Neural cell (in vitro differentiated cells): ENCODE measurements around the gene COL16A1. TPM values are rescaled to one million over a fixed set of nuclear protein-coding genes. Genes with fewer than 3 reads are reported as not detected.

Experiments
- H2AFZ ChIP-seq: fragments of 200-600, 300-800 bp; sonication (generic), shearing (Covaris generic); 2 replicates; pipeline ENCODE4 v1.6.0; 2014; ENCODE audit warnings: low read depth, mild to moderate bottlenecking, antibody characterized with exemption, low read length, moderate library complexity
- H3F3A ChIP-seq: fragments of 200-600 bp; shearing (Covaris generic); 2 replicates; pipeline ENCODE4 v1.6.1; 2016; ENCODE audit warnings: mild to moderate bottlenecking, moderate library complexity, mixed read lengths, antibody characterized with exemption, low read length; ENCODE audit not compliant: insufficient read depth, poor library complexity, severe bottlenecking
- H3K27ac ChIP-seq: fragments of 200-600, 300-800 bp; sonication (generic), shearing (Covaris generic); 2 replicates; pipeline ENCODE4 v1.5.1; 2014; ENCODE audit warnings: mild to moderate bottlenecking, low read length, moderate library complexity
- H3K27me3 ChIP-seq: fragments of 300-800, 200-600 bp; sonication (generic), shearing (Covaris generic); 2 replicates; pipeline ENCODE4 v1.6.0; 2014; ENCODE audit warnings: mild to moderate bottlenecking, low read depth, low read length, moderate library complexity; ENCODE audit not compliant: insufficient read depth
- H3K36me3 ChIP-seq: fragments of 300-800, 200-600 bp; sonication (generic), shearing (Covaris generic); 2 replicates; pipeline ENCODE4 v1.5.1; 2014; ENCODE audit warnings: mild to moderate bottlenecking, antibody characterized with exemption, low read length, moderate library complexity; ENCODE audit not compliant: insufficient read depth
- H3K4me2 ChIP-seq: fragments of 300-800, 200-600 bp; sonication (generic), shearing (Covaris generic); 2 replicates; pipeline ENCODE4 v1.6.0; 2014; ENCODE audit warnings: mild to moderate bottlenecking, low read length
- H3K4me3 ChIP-seq: fragments of 300-800, 200-600 bp; sonication (generic), shearing (Covaris generic); 2 replicates; pipeline ENCODE4 v1.5.1; 2014; ENCODE audit warnings: mild to moderate bottlenecking, low read length, moderate library complexity
- H3K79me2 ChIP-seq: fragments of 200-600 bp; shearing (Covaris generic); replicated peaks from 2 replicates; pipeline ENCODE4 v1.6.0; 2014; ENCODE audit warnings: mild to moderate bottlenecking, low read length, moderate library complexity; ENCODE audit not compliant: insufficient read depth
- H3K9ac ChIP-seq: fragments of 300-800, 200-600 bp; sonication (generic), shearing (Covaris generic); 2 replicates; pipeline ENCODE4 v1.6.1; 2016; ENCODE audit warnings: mild to moderate bottlenecking, low read length, mixed read lengths
- H3K9me2 ChIP-seq: fragments of 200-600 bp; shearing (Covaris generic); 2 replicates; pipeline ENCODE4 v1.6.1; 2016; ENCODE audit warnings: mild to moderate bottlenecking, low read length, mixed read lengths; ENCODE audit not compliant: insufficient read depth
- H3K9me3 ChIP-seq: fragments of 200-600, 300-800 bp; sonication (generic), shearing (Covaris generic); 2 replicates; pipeline ENCODE4 v1.6.1; 2016; ENCODE audit warnings: mild to moderate bottlenecking, mixed run types, low read length, moderate library complexity, mixed read lengths
- H4K20me1 ChIP-seq: fragments of 200-600 bp; shearing (Covaris generic); 2 replicates; pipeline ENCODE4 v1.6.1; 2016; ENCODE audit warnings: mild to moderate bottlenecking, mixed run types; ENCODE audit not compliant: insufficient read depth
- EP300 ChIP-seq: fragments of 450-650 bp; conservative IDR thresholded peaks from 2 replicates; pipeline ENCODE4 v1.6.1; 2014; ENCODE audit warnings: antibody characterized with exemption, mild to moderate bottlenecking, moderate library complexity; ENCODE audit not compliant: poor library complexity, severe bottlenecking
- EZH2 ChIP-seq: fragments of 200-600, 300-800 bp; shearing (Covaris generic), sonication (generic); IDR thresholded peaks from 2 replicates; pipeline ENCODE4 v1.6.1; 2014; ENCODE audit warnings: antibody characterized with exemption, low read length, borderline replicate concordance, mild to moderate bottlenecking; ENCODE audit not compliant: insufficient read depth, poor library complexity, severe bottlenecking
- MXI1 ChIP-seq: fragments of 450-650 bp; conservative IDR thresholded peaks from 2 replicates; pipeline ENCODE4 v1.6.1; 2014; ENCODE audit warnings: antibody characterized with exemption, mild to moderate bottlenecking; ENCODE audit not compliant: poor library complexity, severe bottlenecking
- POLR2AphosphoS5 ChIP-seq: IDR thresholded peaks from 2 replicates; pipeline ENCODE4 v1.6.1; 2012
- RAD21 ChIP-seq: fragments of 450-650 bp; conservative IDR thresholded peaks from 2 replicates; pipeline ENCODE4 v1.6.1; 2014; ENCODE audit warnings: antibody characterized with exemption, mild to moderate bottlenecking, moderate library complexity
- SMC3 ChIP-seq: fragments of 450-650 bp; conservative IDR thresholded peaks from 2 replicates; pipeline ENCODE4 v1.6.1; 2014; ENCODE audit warnings: antibody characterized with exemption, mild to moderate bottlenecking, moderate library complexity; ENCODE audit not compliant: poor library complexity
- TAF1 ChIP-seq: IDR thresholded peaks from 2 replicates; pipeline ENCODE4 v1.6.1; 2012; ENCODE audit warnings: low read depth
- polyA plus RNA-seq: library from polyadenylated mRNA; depleted of rRNA; stranded (reverse); fragments of >200 nt; gene quantifications from 2 replicates; pipeline ENCODE4 v1.2.3, GENCODE V29; 2014
- TF ChIP-seq, protein P1 (sequence below): IDR thresholded peaks from 2 replicates; pipeline ENCODE4 v1.6.1; 2012; ENCODE audit warnings: borderline replicate concordance
- TF ChIP-seq, protein P2 (sequence below): fragments of 450-650 bp; IDR thresholded peaks from 2 replicates; pipeline ENCODE4 v1.5.1; 2014; ENCODE audit warnings: antibody characterized with exemption, mild to moderate bottlenecking, moderate library complexity; ENCODE audit not compliant: poor library complexity, severe bottlenecking

The COL16A1 gene
- polyA plus RNA-seq, 1 donor from 2014 or later: 3.4 TPM

DNA sequence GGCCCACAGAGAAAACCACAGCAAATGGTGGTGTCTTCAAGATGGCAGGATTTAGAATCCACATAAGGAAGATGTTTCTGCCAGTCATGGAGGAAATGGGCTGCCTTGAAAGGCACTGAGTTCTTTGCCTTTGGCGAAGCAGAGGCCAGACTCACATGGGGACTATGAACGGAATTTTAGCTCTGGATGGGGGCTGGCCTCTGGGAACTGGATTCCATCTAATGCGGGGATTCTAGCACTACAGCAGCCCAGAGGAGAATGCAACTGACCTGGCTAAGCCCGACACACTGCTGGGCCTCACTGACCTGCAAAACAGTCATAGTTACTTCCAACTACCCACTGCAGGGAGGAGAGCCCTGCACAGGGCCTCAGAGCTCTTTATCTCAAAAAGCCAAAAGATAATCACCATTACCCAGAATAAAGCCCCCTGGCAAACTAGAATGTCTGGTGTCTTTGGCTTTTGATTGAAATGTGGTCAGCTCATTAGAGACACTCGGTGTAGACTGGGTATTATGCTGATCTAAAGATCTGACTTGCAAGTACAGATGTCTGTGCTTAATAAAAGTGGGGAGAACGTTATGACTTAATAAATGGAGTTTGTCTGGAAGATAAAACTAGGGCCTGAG is 74.8 kb downstream of the COL16A1 start:
- Histone ChIP-seq H2AFZ (no peak overlapping the region), H3K9ac (no peak overlapping the region), H3K79me2 (no peaks in the 10 kb centered on the region), H3K9me3 (no peaks in the 10 kb centered on the region), H3K4me2 (no peak overlapping the region), H3K4me3 (no peak overlapping the region), H3K27ac (no peak overlapping the region), H3K9me2 (no peaks in the 10 kb centered on the region), H4K20me1 (no peaks in the 10 kb centered on the region), H3K27me3 (no peaks in the 10 kb centered on the region), H3K36me3 (no peaks in the 10 kb centered on the region), H3F3A (no peaks in the 10 kb centered on the region)
- no peak for TF ChIP-seq MXI1
- TF ChIP-seq, protein P1, sequence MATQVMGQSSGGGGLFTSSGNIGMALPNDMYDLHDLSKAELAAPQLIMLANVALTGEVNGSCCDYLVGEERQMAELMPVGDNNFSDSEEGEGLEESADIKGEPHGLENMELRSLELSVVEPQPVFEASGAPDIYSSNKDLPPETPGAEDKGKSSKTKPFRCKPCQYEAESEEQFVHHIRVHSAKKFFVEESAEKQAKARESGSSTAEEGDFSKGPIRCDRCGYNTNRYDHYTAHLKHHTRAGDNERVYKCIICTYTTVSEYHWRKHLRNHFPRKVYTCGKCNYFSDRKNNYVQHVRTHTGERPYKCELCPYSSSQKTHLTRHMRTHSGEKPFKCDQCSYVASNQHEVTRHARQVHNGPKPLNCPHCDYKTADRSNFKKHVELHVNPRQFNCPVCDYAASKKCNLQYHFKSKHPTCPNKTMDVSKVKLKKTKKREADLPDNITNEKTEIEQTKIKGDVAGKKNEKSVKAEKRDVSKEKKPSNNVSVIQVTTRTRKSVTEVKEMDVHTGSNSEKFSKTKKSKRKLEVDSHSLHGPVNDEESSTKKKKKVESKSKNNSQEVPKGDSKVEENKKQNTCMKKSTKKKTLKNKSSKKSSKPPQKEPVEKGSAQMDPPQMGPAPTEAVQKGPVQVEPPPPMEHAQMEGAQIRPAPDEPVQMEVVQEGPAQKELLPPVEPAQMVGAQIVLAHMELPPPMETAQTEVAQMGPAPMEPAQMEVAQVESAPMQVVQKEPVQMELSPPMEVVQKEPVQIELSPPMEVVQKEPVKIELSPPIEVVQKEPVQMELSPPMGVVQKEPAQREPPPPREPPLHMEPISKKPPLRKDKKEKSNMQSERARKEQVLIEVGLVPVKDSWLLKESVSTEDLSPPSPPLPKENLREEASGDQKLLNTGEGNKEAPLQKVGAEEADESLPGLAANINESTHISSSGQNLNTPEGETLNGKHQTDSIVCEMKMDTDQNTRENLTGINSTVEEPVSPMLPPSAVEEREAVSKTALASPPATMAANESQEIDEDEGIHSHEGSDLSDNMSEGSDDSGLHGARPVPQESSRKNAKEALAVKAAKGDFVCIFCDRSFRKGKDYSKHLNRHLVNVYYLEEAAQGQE: no peak
- TF ChIP-seq POLR2AphosphoS5: no peak
- TF ChIP-seq, protein P2, sequence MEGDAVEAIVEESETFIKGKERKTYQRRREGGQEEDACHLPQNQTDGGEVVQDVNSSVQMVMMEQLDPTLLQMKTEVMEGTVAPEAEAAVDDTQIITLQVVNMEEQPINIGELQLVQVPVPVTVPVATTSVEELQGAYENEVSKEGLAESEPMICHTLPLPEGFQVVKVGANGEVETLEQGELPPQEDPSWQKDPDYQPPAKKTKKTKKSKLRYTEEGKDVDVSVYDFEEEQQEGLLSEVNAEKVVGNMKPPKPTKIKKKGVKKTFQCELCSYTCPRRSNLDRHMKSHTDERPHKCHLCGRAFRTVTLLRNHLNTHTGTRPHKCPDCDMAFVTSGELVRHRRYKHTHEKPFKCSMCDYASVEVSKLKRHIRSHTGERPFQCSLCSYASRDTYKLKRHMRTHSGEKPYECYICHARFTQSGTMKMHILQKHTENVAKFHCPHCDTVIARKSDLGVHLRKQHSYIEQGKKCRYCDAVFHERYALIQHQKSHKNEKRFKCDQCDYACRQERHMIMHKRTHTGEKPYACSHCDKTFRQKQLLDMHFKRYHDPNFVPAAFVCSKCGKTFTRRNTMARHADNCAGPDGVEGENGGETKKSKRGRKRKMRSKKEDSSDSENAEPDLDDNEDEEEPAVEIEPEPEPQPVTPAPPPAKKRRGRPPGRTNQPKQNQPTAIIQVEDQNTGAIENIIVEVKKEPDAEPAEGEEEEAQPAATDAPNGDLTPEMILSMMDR: no peak
- no peak for TF ChIP-seq SMC3
- no peak for TF ChIP-seq RAD21
- no peak for TF ChIP-seq TAF1
- TF ChIP-seq EZH2: no peak
- TF ChIP-seq EP300: no peak

- Histone ChIP-seq H3K9ac (no peak overlapping the region), H4K20me1 (no peaks in the 10 kb centered on the region), H3K4me3 (no peak overlapping the region), H3K4me2 (no peak overlapping the region), H3K9me2 (no peaks in the 10 kb centered on the region), H3K27me3 (no peaks in the 10 kb centered on the region), H3K79me2 (no peaks in the 10 kb centered on the region), H2AFZ (no peak overlapping the region), H3K9me3 (no peaks in the 10 kb centered on the region), H3K36me3 (no peaks in the 10 kb centered on the region), H3K27ac (no peak overlapping the region), H3F3A (no peaks in the 10 kb centered on the region)
- TF ChIP-seq EP300 (no peak), RAD21 (no peak), SMC3 (no peak), EZH2 (no peak), TAF1 (no peak), MXI1 (no peak), POLR2AphosphoS5 (no peak)
- TF ChIP-seq, protein P1: no peak
- TF ChIP-seq, protein P2: no peak
These were observed 75.8 kb downstream of the COL16A1 start for GRCh38 chr1:31627930-31628559.
